BJ (cell line): Measurements from ENCODE around the gene TH. TPM values are rescaled to one million over a fixed set of nuclear protein-coding genes. Genes with fewer than 3 reads are reported as not detected.

Source experiments
- CTCF ChIA-PET: fragments of 350-600 bp; formaldehyde crosslinking; extraction: SDS; loops from one replicate; lab custom pipeline; 2021; ENCODE audit warnings: antibody characterized with exemption, inconsistent platforms; lab: Yijun Ruan, JAX
- POLR2A ChIA-PET: fragments of 300-600 bp; sonication (Branson Sonifier 250); formaldehyde crosslinking; extraction: SDS; loops from one replicate; lab custom pipeline; 2021; ENCODE audit warnings: antibody characterized with exemption; lab: Charles Lee
- DNase-seq: peaks from one replicate; pipeline ENCODE4 v3.0.0-alpha.2; 2011; ENCODE audit warnings: low read depth
- H3K27me3 ChIP-seq: 2 replicates; pipeline ENCODE4 v1.6.0; 2011; ENCODE audit warnings: low read length; ENCODE audit not compliant: control insufficient read depth, insufficient read depth
- H3K36me3 ChIP-seq: 2 replicates; pipeline ENCODE4 v1.5.1; 2011; ENCODE audit warnings: low read length; ENCODE audit not compliant: control insufficient read depth, insufficient read depth
- H3K4me3 ChIP-seq: 2 replicates; pipeline ENCODE4 v1.5.1; 2011; ENCODE audit warnings: low read depth, mild to moderate bottlenecking, control low read depth, low read length
- CTCF ChIP-seq: IDR thresholded peaks from 2 replicates; pipeline ENCODE4 v1.5.1; 2011; ENCODE audit warnings: low read depth, mild to moderate bottlenecking, control low read depth, inconsistent platforms, low read length, moderate library complexity; ENCODE audit not compliant: insufficient read depth
- polyA plus RNA-seq: library from polyadenylated mRNA; depleted of rRNA; stranded (reverse); fragments of >200 nt; gene quantifications from 2 replicates; pipeline ENCODE4 v1.2.3, GENCODE V29; 2011

Gene TH
- polyA plus RNA-seq, 1 experiment = not detected

DNA sequence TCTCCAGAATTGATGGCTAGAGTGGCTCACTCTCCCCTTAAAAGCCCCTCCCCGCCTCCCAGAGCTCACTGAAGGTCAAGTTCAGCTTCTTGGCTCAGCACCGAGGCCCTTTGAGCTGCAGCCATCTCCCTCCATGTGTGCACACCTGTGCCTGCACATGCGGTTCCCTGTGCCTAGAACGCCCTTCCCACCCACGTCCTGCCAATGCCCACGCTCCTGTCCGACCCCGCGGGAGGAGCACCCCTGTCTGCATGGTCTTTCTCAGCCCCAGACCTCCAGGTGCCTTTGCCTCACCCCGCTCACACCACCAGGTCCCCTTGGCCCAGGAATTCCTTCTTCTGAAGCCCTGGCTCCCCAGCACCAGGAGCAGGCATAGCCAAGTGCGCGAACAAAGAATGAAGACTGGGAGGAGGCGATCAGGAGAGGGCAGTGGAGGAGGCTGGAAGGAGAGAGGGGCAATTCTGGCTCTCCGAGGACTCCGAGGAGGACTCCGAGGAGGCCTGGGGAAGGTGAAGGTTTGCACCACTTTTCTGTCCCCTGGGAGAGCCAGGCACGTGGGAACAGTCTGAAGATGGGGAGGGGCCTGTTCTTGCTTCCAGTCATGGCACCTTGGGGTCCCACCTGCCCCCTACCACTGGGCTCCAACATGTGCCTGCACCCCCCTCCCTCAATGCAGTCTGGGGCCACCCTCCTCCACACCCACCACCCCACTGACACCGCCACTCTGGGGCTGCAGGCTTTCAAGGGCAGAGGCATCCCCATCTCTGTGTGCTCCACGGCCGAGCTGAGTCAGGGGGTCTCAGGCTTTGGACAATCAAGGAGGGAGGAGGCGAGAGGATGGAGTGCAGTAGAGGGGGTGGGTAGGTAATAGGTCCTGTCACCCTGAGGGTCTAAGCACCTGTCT lies 50.1 kb downstream of the TH start:
- H3K36me3 ChIP-seq = no peaks in the 10 kb centered on the region
- ChIA-PET CTCF (interaction anchor here (0.6 to 1.7 kb wide), 7 partner anchors 12 to 240 kb away, joined by 3 to 9 read pairs (median 4); no protein-coding TSS in a partner anchor), POLR2A (interaction anchor here (0.6 kb wide), 1 partner anchor 24 kb away, joined by 3 read pairs; no protein-coding TSS in a partner anchor)
- no peak overlapping the region for H3K4me3 ChIP-seq
- no peak for DNase-seq
- no peaks in the 10 kb centered on the region for H3K27me3 ChIP-seq
- TF ChIP-seq CTCF = no peak

GRCh38 chr11:2120359-2121100 lies 51.1 kb downstream of the TH start:
- Histone ChIP-seq H3K36me3 (no peaks in the 10 kb centered on the region), H3K27me3 (no peaks in the 10 kb centered on the region), H3K4me3 (no peak overlapping the region)
- POLR2A ChIA-PET = interaction anchor here (0.6 kb wide), 2 partner anchors 17 to 23 kb away, joined by 3 read pairs; no protein-coding TSS in a partner anchor
- CTCF ChIA-PET = interaction anchor here (1.0 to 1.7 kb wide), 6 partner anchors 13 to 83 kb away, joined by 3 to 9 read pairs (median 4); no protein-coding TSS in a partner anchor
- no peak for DNase-seq
- peak; percentile 36; the same call in 1 of the 2 replicates for TF ChIP-seq CTCF

- no peaks in the 10 kb centered on the region for H3K27me3 ChIP-seq
- no peak for DNase-seq
- H3K36me3 ChIP-seq = no peaks in the 10 kb centered on the region
- POLR2A ChIA-PET = no interaction called here
- CTCF ChIA-PET = no interaction called here
- TF ChIP-seq CTCF = no peak
- H3K4me3 ChIP-seq = no peak overlapping the region
These were observed 52.9 kb downstream of the TH start for GRCh38 chr11:2118677-2119076.

DNA sequence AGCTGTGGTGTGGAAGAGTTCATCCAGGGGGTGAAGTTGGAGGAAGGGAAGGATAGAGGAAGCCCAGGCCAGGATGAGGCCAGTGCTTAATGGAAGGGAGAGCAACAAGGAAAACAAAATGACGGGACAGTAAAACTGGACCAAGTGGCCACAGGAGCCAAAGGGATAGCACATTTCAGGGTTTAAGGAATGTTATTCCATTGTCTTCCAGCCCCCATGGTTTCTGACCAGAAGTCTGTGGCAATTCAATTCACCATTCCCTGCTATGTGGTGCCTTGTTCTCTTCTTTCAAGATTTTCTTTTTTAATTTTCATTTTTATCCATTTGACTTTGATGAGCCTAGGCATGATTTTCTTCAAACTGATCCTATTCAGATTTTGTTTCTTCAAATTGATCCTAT lies 54.9 kb downstream of the TH start:
- ChIA-PET CTCF (no interaction called here), POLR2A (no interaction called here)
- no peaks in the 10 kb centered on the region for H3K27me3 ChIP-seq
- no peaks in the 10 kb centered on the region for H3K36me3 ChIP-seq
- no peak for DNase-seq
- H3K4me3 ChIP-seq = no peak overlapping the region
- TF ChIP-seq CTCF = no peak

DNA sequence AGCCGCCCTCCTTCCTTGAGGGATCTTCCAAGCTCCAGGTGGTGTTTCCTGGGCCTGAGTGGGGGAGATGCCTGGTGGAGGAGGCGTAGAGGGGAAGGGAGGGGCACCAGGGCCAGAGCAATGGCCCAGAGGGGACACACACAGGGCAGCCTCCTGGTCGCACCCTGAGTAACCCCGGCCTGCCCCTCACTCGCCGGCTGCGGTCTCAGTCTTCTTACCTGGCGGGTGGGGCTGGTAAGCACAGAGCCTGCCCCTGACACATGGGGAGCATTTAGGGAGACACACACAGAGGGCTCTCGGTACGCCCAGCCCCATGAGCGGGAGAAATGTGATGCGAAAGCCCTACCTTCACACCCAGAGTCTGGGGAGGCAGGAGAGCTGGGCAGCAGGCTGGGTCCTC lies 56.3 kb downstream of the TH start:
- no peak for DNase-seq
- TF ChIP-seq CTCF = no peak
- ChIA-PET POLR2A (no interaction called here), CTCF (no interaction called here)
- Histone ChIP-seq H3K4me3 (no peak overlapping the region), H3K27me3 (no peaks in the 10 kb centered on the region; the same call in 1 of the 2 replicates), H3K36me3 (no peaks in the 10 kb centered on the region)
